WI38 (cell line): ENCODE results near the gene OR4K2.

Experiments used
- H3K4me3 ChIP-seq: 2 replicates; pipeline ENCODE4 v1.5.1; 2011; ENCODE audit warnings: low read depth, mild to moderate bottlenecking, control low read depth, low read length
- CTCF ChIP-seq: IDR thresholded peaks from 2 replicates; pipeline ENCODE4 v1.5.1; 2012; ENCODE audit warnings: low read depth, mild to moderate bottlenecking, control low read depth, low read length

The OR4K2 gene

GRCh38 chr14:19917955-19918518 lies 43.1 kb downstream of the OR4K2 start:
- no peak overlapping the region for H3K4me3 ChIP-seq
- TF ChIP-seq CTCF: no peak

GRCh38 chr14:19918553-19919264 lies 43.8 kb downstream of the OR4K2 start:
- no peak overlapping the region for H3K4me3 ChIP-seq
- no peak for TF ChIP-seq CTCF

- no peak within 1 kb of the TSS for H3K4me3 ChIP-seq
- no peak for TF ChIP-seq CTCF
Measured at GRCh38 chr14:19920021-19920657, 45.2 kb downstream of the OR4K2 start, which contains the start of gene OR4K5. TSS of gene OR4K5 (plus strand) at chr14:19920607. CDS start at chr14:19920607, 0 bp downstream.

GRCh38 chr14:19930617-19931016 lies 55.7 kb downstream of the OR4K2 start, which contains the start of gene OR4K1:
TSS of gene OR4K1 (plus strand) at chr14:19930917. CDS start at chr14:19935667, 4,750 bp downstream.
- H3K4me3 ChIP-seq: no peak within 1 kb of the TSS
- TF ChIP-seq CTCF: no peak
